ENCODE results near the gene MAP3K5. TPM values are rescaled to one million over a fixed set of nuclear protein-coding genes. Genes with fewer than 3 reads are reported as not detected.
"Not testable (repeated sequence)": the region's sequence is repeated elsewhere in the genome, so short reads cannot be mapped to it uniquely, and the experiment has no call there.

MAP3K5 gene
- total RNA-seq, 1 donor from 2014 or later = 24.4 TPM

- no peaks in the 10 kb centered on the region for H3K9me3 Mint-ChIP-seq
- H3K27me3 Mint-ChIP-seq = no peaks in the 10 kb centered on the region
- H3K4me1 Mint-ChIP-seq = peaks cover 48% of the 10 kb centered on the region
- peak overlapping the region; percentile 97 for H3K4me3 Mint-ChIP-seq
- intact Hi-C loops (cut with micrococcal nuclease) = loop anchor here (1.0 to 5.0 kb wide), 9 partner anchors 8 to 1295 kb away; partner anchors contain the start of genes AHI1 and BCLAF1
- DNase-seq = no peak
- no peak for ATAC-seq (ENCODE audit: low read depth)
- ChIA-PET POLR2A (interaction anchor here (0.5 to 6.3 kb wide), 29 partner anchors 8 to 561 kb away, joined by 3 to 119 read pairs (median 6); partner anchors contain the start of genes BCLAF1 and PEX7), CTCF (interaction anchor here (0.8 to 5.5 kb wide), 54 partner anchors 8 to 1294 kb away, joined by 3 to 381 read pairs (median 6); partner anchors contain the start of genes BCLAF1, MAP7, PEX7 and SLC35D3)
- no peak for TF ChIP-seq CTCF (IDR thresholded peaks at IDR 0.05)
- peak overlapping the region; percentile 96 for H3K27ac Mint-ChIP-seq
- peaks cover 18% of the 10 kb centered on the region for H3K36me3 Mint-ChIP-seq (ENCODE audit: low read depth)
Observed at GRCh38 chr6:136792095-136792409, 225 bp downstream of the MAP3K5 start.

GRCh38 chr6:136791296-136792094 is 782 bp downstream of the MAP3K5 start:
- Mint-ChIP-seq H3K27me3 (no peaks in the 10 kb centered on the region), H3K9me3 (no peaks in the 10 kb centered on the region), H3K4me1 (peaks cover 51% of the 10 kb centered on the region), H3K4me3 (peak overlapping the region; percentile 97), H3K27ac (peak overlapping the region; percentile 96), H3K36me3 (ENCODE audit: low read depth) (peaks cover 18% of the 10 kb centered on the region)
- peak; percentile 8 for ATAC-seq (ENCODE audit: low read depth)
- DNase-seq = peak; percentile 47
- ChIA-PET CTCF (interaction anchor here (0.8 to 5.5 kb wide), 51 partner anchors 8 to 1293 kb away, joined by 3 to 381 read pairs (median 7); partner anchors contain the start of genes BCLAF1, MAP7, PEX7 and SLC35D3), POLR2A (interaction anchor here (0.5 to 6.3 kb wide), 22 partner anchors 9 to 560 kb away, joined by 3 to 119 read pairs (median 6); partner anchors contain the start of genes BCLAF1 and PEX7)
- no peak for TF ChIP-seq CTCF (IDR thresholded peaks at IDR 0.05)
- intact Hi-C loops (cut with micrococcal nuclease) = loop anchor here (1.0 to 5.0 kb wide), 9 partner anchors 7 to 1294 kb away; partner anchors contain the start of genes AHI1 and BCLAF1

GRCh38 chr6:136790411-136791295 is 1.6 kb downstream of the MAP3K5 start:
- H3K27ac Mint-ChIP-seq = peak overlapping the region; percentile 96
- DNase-seq (no peak), ATAC-seq (ENCODE audit: low read depth) (no peak)
- ChIA-PET CTCF (interaction anchor here (0.7 to 5.5 kb wide), 6 partner anchors 18 to 147 kb away, joined by 3 to 381 read pairs (median 38); no protein-coding TSS in a partner anchor), POLR2A (interaction anchor here (0.6 to 6.3 kb wide), 12 partner anchors 18 to 501 kb away, joined by 3 to 119 read pairs (median 24); partner anchors contain the start of genes BCLAF1 and PEX7)
- H3K27me3 Mint-ChIP-seq = no peaks in the 10 kb centered on the region
- peaks cover 58% of the 10 kb centered on the region for H3K4me1 Mint-ChIP-seq
- H3K4me3 Mint-ChIP-seq = peak overlapping the region; percentile 97
- intact Hi-C loops (cut with micrococcal nuclease) = loop anchor here (5.0 kb wide), 1 partner anchor 1293 kb away; the partner anchor contains the start of gene AHI1
- H3K9me3 Mint-ChIP-seq = no peaks in the 10 kb centered on the region
- no peak for TF ChIP-seq CTCF (IDR thresholded peaks at IDR 0.05)
- H3K36me3 Mint-ChIP-seq (ENCODE audit: low read depth) = peaks cover 18% of the 10 kb centered on the region

- ChIA-PET CTCF (interaction anchor here (4.3 to 5.5 kb wide), 2 partner anchors 25 to 145 kb away, joined by 49 to 381 read pairs; no protein-coding TSS in a partner anchor), POLR2A (interaction anchor here (0.6 to 6.3 kb wide), 5 partner anchors 26 to 144 kb away, joined by 3 to 119 read pairs (median 8); no protein-coding TSS in a partner anchor)
- intact Hi-C loops (cut with micrococcal nuclease); H3K9me3 Mint-ChIP-seq; DNase-seq; ATAC-seq (ENCODE audit: low read depth); H3K4me3 Mint-ChIP-seq; H3K27me3 Mint-ChIP-seq: not testable (repeated sequence)
- Mint-ChIP-seq H3K27ac (peak overlapping the region; percentile 76), H3K36me3 (ENCODE audit: low read depth) (peaks cover 18% of the 10 kb centered on the region), H3K4me1 (peaks cover 70% of the 10 kb centered on the region)
Observed at GRCh38 chr6:136789440-136789839, 2.8 kb downstream of the MAP3K5 start.
